ENCODE results near the gene STARD7.
"Not testable (repeated sequence)": the region's sequence is repeated elsewhere in the genome, so short reads cannot be mapped to it uniquely, and the experiment has no call there.

Gene STARD7

DNA sequence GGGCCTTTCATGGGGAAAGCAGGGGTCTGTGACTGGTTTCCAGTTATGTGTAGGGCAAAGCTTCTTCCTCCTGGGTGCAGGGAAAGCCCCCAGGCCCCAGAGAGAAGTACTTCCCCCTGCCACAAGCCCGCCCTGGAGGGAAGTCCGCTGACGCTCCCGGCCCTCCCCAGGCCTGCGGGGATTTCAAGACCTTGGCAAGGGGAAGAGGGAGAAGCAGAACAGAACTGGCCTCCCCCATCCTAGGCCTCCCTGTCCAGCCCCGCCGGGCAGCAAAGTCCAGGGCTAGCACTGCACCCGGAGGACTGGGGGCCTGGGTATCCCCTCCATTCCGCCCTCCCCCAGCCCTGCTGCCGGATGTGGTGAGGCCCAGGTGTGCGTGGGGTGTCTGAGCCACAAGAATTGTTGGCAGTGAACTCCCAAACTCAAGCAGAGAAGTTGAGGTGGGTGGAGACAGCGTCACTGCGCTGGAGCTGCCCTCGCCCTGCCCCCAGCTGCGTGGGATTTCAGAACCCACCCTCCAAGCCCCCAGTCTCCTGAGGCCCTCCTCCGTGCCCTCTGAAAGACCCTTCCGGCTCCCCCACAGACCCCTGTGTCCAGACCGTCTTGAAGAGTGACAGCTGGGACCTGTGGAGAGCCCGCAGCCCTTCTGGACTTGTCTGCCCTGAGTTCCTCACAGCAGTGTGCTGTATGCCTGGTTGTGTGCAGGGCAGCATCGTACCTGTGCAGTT, 62.3 kb downstream of the STARD7 start:
- DNase-seq: no peak

DNA sequence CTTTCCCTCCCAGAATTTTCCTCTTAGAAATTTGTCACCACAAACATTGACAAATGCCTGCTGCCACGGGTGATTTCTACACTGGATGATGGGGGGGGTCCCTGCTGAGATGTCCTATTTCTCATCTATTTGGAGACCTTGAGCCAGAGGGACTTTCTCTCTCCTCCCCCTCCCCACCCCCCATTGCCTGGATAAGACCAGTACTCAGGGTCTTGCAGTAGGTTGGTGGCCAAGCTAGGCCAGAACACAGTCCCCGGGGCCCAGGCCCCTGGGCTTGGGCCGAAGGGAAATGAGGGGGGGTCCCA, 62.8 kb downstream of the STARD7 start:
- no peak for DNase-seq

DNA sequence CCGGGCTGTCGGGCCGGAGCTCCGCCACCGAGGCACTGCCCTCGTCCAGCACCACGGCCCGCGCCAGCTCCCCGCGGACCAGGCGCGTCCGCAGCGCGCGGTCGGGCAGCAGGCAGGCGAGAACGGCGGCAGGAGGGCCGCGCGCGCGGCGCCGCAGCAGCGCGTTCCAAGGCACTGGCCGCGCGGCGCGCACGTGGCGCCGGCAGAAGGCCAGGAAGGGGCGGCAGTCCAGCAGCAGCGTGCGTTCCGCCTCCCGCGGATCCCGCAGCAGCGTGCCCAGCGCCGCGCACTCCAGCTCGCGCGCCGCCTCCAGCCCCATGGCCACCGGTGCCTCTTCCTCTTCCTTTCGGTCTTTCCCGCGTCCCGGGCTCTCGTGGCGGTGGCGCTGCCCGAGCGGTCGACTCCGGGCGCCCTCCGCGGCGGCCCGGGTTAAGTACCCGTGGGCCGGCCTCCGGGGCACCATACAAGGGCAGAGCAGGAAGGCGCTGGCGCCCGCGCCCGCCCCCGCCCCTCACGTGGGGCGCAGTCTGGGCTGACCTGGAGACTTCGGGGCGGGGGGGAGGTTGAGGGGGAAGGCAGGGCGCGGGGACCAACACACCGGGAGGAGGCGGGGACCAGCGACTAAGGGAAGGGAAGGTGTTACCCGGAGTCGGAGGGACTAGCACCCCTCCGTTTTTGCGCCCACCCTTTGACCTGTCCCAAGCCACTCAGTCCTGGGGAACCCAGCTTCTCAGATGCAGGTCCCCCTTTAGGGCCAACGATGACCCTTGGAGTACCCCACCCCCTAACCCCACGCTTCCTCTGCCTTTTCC, 63.4 kb downstream of the STARD7 start, which contains the start of gene DUSP2:
Gene DUSP2 (minus strand): TSS at position 405 of the 812 bp plus-strand sequence. CDS start 86 bp downstream, at position 319.
- peak; percentile 46 for DNase-seq

DNA sequence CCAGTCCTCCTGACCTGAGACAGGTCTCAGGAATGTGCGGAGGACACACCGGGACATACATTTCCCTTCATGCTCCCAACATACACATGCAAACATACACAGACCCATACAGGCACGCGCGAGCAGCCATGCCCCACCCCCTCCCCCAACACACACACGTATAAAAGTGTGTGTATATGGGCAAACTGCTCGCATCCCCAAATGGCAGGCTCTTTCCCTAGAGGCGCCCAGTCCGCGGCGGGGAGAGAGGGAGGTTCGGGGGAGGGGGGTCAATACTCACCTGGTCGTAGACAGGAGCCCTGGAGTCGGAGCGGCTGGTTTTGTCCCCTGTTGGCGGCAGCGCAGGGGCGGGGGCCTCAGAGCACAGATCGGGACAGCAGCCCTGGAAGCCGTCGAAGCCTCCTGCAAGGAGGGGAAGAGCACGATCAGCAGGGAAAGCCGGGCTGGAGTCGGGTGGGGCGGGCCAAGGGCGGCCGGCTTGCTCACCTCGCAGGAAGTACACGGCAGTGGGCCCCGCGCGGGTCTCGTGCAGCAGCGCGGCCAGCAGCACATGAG, 64.1 kb downstream of the STARD7 start:
- peak; percentile 21 for DNase-seq

DNA sequence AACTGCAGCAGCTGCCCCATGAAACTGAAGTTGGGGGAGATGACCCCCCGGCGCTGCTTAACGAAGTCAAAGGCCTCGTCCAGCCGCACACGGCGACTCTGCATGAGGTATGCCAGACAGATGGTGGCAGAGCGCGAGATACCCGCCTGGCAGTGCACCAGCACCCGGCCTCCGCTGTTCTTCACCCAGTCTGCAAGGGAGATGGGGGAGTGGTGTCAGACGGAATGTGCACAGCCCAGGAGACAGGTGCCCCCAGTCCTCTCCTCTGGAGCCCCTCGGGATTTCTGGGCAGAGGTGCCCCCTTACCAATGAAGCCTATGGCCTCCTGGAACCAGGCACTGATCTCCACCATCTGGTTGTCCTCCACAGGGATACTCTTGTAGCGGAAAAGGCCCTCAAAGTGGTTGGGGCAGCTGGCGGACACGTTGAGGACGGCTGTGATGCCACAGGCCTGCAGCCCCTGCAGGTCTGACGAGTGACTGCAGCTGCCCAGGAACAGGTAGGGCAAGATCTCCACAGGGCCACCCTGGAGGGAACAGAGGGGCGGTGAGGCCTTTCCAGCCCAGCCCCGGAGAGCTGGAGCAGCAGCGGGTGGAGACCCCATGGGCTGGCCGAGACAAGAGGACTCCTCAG, 64.7 kb downstream of the STARD7 start:
- peak; percentile 69 for DNase-seq

DNA sequence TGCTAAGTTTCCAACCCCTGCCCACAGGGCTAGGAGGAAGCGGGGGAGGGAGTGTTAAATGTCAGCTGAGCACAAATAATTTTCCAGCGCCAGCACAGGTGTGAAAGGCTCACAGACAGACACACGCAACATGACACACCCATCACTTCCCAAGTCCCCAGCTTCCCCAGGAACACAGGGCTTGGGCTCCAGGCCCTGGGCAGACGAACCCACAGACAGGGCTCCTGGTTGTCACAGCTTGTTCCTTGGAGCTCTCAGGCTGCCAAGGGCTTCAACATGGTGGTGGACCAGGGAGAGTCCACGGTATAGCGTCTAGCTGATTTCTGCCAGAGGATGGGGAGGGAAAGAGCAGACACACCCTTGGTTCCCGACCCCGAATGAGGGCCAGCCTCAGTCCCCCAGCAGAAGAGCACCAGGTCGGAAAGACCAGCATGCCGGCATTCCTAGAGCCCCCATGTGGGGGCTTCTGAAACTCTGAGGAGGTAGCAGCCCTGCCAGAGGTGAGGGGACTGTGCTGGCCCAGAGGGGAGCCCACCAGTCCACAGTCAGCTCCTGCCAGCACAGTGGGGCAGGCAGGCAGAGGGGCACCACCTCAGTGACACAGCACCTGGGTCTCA, 65.3 kb downstream of the STARD7 start:
- DNase-seq: peak; percentile 3

DNA sequence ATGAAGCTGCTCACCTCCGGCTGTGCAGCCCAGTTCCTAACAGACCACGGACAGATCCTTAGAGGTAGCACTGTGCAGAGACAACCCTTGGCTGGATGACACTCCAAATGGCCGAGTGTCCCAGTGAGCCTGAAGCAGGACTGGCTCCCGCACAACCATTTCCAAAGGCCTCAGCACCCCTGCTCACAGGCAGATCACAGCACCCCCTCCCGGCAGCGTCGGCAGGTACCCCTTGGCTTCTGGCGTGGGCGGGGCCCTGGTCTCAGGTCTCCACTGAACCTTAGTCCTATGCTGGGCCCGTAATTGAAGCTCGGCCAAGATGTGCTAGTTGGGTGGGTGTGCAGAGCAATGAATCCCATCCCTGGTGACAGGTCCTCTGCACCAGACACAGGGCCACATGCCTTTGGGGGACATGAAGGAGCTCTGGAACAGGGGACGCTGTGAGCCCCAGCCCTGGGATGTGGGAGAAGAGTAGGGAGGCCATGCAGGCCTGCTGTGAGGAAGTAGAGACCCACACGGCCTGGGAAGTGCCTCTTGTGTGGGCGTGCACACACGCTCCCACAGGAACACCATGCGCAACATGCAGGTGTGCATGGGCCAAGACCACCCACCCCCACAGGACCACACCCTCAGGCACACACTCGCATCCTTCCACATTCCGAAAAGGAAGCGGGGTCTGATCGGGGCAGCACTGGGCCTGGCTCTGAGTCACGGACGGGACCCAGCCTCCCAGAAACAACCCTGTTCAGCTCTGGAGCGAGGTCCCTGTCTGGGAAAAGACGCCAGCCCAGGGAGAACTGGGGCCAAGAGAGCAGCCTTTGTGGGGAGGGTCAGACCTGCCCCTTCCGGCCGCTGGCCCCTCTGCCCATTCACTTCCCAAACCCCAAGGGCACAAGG, 66.2 kb downstream of the STARD7 start:
- DNase-seq: no peak

DNA sequence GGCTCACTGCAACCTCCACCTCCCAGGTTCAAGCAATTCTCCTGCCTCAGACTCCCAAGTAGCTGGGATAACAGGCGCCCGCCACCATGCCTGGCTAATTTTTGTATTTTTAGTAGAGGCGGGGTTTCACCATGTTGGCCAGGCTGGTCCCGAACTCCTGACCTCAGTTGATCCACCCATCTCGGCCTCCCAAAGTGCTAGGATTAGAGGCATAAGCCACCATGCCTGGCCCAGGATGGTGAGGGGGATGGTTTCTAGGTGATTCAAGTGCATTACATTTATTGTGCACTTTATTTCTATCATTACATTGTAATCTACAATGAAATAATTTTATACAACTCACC, 67.0 kb downstream of the STARD7 start:
- DNase-seq: not testable (repeated sequence)

DNA sequence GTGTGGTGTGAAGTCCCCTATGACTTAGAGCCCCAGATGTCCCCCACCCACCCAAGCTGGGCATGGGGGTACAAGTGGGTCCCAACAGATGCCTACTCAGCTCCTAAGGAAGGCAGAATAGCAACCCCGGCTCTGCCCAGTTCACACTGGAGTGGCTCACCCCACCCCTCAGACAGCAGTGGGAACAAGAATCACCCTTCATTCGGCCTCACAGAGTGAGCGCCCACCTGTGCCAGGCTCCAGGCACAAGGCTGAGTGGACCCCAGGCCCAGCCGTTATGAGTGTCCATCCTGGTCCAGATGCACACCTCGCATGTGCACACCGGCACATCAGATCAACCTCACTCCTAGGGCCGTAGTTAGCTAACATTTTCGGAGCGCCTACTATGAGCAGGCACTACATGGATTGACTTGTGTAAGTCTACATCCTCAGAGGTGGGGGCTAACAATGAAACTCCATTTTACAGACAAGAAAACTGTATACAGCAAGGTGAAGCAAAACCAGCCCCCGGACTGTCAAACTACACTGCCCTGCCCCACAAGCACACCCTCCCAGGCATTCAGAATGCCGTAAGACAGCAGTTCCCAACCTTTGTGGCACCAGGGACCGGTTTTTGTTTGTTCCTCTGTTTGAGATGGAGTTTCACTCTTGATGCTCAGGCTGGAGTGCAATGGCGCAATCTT, 67.5 kb downstream of the STARD7 start:
- no peak for DNase-seq

DNA sequence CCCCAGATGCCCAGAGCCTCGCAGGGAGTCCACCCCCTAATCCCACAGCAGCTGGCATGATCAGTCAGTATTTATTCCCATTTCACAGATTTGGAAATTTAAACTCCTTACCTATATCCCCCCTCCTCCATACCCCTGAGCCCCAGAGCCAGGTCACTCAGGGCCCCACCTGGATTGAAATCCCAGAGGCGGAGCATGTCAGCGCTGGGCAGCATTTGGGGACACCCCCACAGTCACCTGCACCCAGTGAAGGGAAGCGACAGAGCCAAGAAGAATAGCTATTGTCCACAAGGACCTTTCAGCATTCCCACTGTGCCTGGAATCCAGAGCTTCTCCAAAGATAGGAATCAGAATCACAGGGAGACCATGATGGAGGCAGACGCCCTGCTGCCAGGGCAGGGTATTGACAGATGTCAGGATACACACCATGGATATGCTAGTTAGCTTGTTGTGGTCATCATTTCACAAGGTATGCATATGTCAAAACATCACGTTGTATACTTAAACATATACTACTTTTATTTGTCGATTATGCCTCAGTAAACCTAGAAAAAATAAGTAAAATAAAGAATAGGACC, 69.4 kb downstream of the STARD7 start:
- no peak for DNase-seq

DNA sequence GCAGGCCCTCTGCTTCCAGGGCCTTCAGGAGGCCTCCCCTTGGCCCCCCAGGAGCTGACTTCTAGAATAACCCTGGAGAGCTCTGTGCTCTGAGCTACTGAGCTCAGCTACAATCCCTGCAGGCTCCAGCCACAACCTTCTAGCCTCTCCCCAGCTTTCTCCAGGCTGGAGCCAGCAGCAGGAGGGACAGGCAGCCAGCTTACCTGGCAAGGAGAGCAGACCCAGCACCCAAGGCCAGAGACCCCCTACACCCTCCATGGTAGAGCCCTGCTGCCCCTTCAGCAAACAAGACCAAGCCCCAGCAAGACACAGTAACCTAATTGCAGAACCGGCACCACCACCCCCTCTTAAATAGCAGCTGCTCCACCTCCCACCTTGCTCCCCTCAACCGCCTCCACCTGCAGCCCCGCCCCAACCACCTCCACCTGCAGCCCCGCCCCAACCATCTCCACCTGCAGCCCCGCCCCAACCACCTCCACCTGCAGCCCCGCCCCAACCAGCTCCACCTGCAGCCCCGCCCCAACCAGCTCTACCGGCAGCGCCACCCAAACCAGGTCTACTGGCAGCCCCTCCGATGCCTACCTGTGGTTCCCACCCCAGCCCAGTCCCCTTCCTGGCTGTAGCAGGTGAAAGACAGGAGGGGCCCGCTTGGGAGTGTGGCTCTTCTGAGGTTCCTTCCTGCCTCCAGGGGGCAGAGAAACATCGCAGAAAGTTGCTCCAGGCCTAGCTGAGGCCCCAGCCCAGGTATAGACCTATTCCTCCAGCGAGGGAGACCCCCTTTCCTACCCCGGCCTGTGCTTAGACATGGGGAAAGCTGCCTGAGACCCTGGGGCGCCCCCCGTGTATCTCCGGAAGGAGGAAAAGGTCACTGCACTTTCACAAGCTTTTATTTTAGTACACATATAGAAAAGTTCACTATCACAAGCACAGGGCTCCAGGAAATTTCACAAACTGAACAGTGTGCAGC, 70.2 kb downstream of the STARD7 start, which contains the start of gene ASTL:
Gene ASTL (minus strand): TSS at position 324 of the 967 bp plus-strand sequence. CDS start 66 bp downstream, at position 258.
- peak; percentile 12 for DNase-seq

DNA sequence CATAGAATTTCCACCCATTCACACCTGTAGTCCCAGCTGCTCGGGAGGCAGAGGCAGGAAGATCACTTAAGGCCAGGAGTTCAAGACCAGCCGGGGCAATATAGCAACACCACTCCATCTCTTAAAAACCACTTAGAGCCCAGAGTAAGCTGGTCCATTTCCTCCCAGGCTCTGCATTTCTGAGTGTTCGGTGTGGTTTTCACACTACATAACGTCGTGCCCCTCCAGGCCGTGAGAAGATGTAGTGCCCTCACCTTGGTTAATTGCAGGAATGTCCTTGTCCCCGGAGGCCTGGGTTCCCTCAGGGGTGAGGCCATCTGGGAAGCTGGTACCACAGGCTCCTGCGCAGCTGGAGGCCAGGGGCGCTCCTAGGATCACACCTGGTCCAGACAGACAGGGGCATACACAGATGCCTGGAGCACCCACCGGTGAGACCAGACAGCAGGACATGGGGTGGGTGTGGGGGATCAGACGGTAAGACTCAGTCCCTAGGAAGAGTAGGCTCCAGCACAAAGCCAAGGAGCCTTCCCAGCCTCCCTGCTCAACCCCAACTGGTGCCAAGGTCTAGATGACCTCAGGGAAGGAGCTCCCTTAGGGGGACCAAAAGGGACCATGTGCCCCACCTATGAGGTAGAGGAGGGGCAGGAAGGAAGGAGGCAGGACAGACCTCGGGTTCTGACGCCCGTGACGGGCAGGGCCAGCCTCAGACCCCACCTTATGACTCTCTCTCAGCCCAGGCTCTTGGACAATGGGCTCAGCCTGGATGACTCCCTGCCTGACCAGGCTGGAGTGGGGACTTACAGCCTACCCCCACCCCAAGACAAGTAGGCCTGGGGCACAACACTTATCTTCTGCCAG, 71.1 kb downstream of the STARD7 start:
- DNase-seq: no peak

DNA sequence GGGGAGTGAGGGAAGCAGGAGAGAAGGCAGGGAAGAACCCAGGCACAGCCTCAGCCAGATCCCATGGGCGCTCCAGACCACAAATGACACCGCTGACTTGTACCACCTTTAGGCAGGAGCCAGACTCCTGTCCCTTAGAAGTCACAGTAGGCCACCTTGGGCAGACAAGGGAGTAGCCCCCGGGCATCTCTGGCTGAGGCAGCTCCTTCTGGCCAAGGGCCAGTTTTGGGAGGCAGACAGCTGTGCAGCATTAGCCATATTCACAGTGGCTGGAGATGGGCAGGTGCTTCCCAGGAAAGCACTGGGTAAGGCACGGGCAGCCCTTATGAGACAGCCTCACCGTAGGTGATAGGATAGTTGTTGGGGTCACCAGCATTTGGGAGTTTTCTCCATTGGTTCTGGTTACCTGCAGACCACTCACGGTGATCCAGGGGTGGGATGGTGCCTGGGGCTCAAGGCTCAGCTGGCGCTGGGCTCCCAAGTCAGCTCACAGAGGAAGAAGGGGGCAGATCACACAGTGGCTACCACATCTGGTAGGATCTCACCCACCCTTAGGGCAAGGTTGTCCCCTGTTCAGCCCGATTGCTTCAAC, 72.4 kb downstream of the STARD7 start:
- peak; percentile 5 for DNase-seq

DNA sequence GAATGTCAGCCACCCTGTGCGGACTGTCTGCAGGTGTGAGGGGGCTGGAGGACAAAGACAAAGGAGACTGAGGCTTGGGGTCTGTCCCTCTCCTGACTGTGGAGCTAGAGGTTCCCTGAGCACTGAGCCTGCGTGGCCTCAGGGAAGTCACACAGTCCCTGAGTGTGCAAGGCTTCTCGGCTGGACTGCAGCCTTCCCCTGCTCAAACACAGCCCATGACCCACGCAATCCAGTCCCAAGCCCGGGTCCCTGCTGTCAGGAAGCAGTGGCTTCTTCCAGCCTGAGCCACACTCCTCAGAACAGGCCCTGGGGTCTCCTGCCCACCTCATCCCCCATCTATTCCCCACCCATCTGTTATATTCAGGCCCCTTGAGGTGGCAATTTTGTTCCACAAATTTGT, 73.0 kb downstream of the STARD7 start:
- no peak for DNase-seq

DNA sequence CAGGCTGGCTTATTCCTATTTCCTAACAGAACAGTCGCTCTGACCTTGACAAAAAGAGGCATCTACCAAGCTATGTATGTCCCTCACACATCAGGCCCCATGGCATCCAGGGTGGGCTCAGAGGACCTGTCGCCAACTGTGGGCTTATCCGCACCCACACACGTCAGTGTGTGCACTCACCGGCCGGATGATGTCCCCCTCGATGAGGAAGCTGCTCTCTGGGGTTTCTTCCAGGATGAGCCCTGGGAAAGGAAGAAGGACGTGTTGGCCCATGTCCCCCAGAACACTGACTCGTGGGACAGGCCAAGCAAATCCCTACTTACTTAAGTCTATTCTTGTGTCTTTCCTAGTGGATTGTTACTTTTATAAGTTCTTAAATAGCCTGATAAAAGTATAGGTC, 73.5 kb downstream of the STARD7 start:
- DNase-seq: no peak
